Measurements from ENCODE around the gene ACTN1.

ACTN1 gene

DNA sequence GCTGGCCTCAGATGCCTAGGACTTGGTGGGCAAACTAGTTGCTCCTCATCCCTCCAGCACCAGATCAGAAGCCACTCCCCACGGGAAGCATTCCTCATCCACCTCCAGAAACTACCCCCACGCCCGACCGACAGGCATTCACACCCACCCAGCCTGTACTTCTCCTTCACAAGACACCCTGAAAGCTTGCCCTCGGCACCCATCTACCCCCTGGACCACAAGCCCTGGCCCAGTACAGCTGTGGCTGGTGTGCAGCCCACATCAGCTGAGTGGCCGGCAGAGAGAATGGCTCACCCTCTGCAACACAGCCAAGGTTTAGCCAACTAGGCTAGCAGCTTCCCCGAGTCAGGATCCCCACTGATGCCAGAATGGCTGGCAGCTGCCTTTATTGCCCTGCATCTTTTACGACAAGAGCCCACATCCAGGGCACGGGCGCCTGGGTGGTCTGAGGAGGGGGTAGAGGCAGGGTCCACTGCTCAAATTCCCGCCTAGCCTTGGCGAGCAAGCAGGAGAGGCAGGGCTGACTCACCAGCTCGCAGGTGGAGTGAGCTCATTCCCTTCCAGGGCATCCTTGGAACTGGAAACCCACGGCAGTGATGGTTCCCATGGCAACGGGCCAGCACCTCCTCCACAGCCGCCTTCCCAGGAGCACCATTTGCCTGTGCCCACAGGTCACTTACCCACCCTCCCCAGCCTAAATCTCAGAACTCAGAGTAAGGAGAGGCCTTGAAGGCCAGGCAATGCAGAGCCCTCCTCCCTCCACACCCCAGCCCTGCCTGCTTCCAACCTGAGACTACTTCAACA lies 17.1 kb downstream of the ACTN1 start:
- Histone ChIP-seq H3K27me3 (ENCODE audit: insufficient read depth, insufficient read length) (no peaks in the 10 kb centered on the region), H3K36me3 (ENCODE audit: insufficient read depth, insufficient read length, low read length) (peaks cover 78% of the 10 kb centered on the region), H3K4me1 (ENCODE audit: insufficient read depth, insufficient read length) (peaks cover 9% of the 10 kb centered on the region), H3K9ac (ENCODE audit: insufficient read length, low read depth) (no peak overlapping the region), H3K9me3 (ENCODE audit: insufficient read depth, low read length) (no peaks in the 10 kb centered on the region), H3K4me3 (ENCODE audit: insufficient read length, low read depth) (no peak overlapping the region)
- DNase-seq (ENCODE audit: low read depth, low spot score): no peak
- no peak for TF ChIP-seq SUZ12 (IDR thresholded peaks at IDR 0.05; ENCODE audit: extremely low read depth, insufficient read depth, insufficient read length)
- TF ChIP-seq ZNF274 (IDR thresholded peaks at IDR 0.05; ENCODE audit: low read depth, low read length): no peak
- TF ChIP-seq YY1 (IDR thresholded peaks at IDR 0.05; ENCODE audit: insufficient read depth, insufficient read length): no peak

- DNase-seq (ENCODE audit: low read depth, low spot score): no peak
- TF ChIP-seq ZNF274 (IDR thresholded peaks at IDR 0.05; ENCODE audit: low read depth, low read length) (no peak), SUZ12 (IDR thresholded peaks at IDR 0.05; ENCODE audit: extremely low read depth, insufficient read depth, insufficient read length) (no peak), YY1 (IDR thresholded peaks at IDR 0.05; ENCODE audit: insufficient read depth, insufficient read length) (no peak)
- Histone ChIP-seq H3K27me3 (ENCODE audit: insufficient read depth, insufficient read length) (no peaks in the 10 kb centered on the region), H3K36me3 (ENCODE audit: insufficient read depth, insufficient read length, low read length) (peaks cover 78% of the 10 kb centered on the region), H3K9ac (ENCODE audit: insufficient read length, low read depth) (no peak overlapping the region), H3K4me1 (ENCODE audit: insufficient read depth, insufficient read length) (peaks cover 9% of the 10 kb centered on the region), H3K9me3 (ENCODE audit: insufficient read depth, low read length) (no peaks in the 10 kb centered on the region), H3K4me3 (ENCODE audit: insufficient read length, low read depth) (no peak overlapping the region)
Measured at GRCh38 chr14:68961361-68961760, 17.7 kb downstream of the ACTN1 start.

DNA sequence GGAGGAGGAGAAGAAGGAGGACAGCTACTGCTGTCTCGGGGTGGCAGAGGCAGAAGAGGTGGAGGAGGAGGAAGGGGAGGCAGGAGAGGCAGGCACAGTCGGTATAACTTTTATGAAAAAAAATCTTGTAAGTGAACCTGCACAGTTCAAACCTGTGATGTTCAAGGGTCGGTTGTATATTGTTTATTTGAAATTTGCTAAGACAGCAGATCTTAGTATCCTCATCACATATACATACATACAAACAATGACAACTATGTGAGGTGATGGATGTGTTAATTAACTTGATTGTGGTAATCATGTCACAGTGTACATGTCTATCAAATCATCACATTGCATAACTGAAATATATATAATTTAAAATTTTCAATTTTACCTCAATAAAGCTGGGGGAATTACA lies 19.0 kb downstream of the ACTN1 start:
- peaks cover 79% of the 10 kb centered on the region for H3K36me3 ChIP-seq (ENCODE audit: insufficient read depth, insufficient read length, low read length)

GRCh38 chr14:68959035-68959434 lies 20.1 kb downstream of the ACTN1 start:
- TF ChIP-seq YY1 (IDR thresholded peaks at IDR 0.05; ENCODE audit: insufficient read depth, insufficient read length) (no peak), ZNF274 (IDR thresholded peaks at IDR 0.05; ENCODE audit: low read depth, low read length) (no peak), SUZ12 (IDR thresholded peaks at IDR 0.05; ENCODE audit: extremely low read depth, insufficient read depth, insufficient read length) (no peak)
- Histone ChIP-seq H3K4me3 (ENCODE audit: insufficient read length, low read depth) (no peak overlapping the region), H3K9ac (ENCODE audit: insufficient read length, low read depth) (no peak overlapping the region), H3K4me1 (ENCODE audit: insufficient read depth, insufficient read length) (peaks cover 6% of the 10 kb centered on the region), H3K9me3 (ENCODE audit: insufficient read depth, low read length) (no peaks in the 10 kb centered on the region), H3K36me3 (ENCODE audit: insufficient read depth, insufficient read length, low read length) (peaks cover 71% of the 10 kb centered on the region), H3K27me3 (ENCODE audit: insufficient read depth, insufficient read length) (no peaks in the 10 kb centered on the region)
- DNase-seq (ENCODE audit: low read depth, low spot score): no peak

More for the DNA sequence above, 19.0 kb downstream of the ACTN1 start:
- TF ChIP-seq ZNF274 (IDR thresholded peaks at IDR 0.05; ENCODE audit: low read depth, low read length): no peak
- TF ChIP-seq SUZ12 (IDR thresholded peaks at IDR 0.05; ENCODE audit: extremely low read depth, insufficient read depth, insufficient read length): no peak
- TF ChIP-seq YY1 (IDR thresholded peaks at IDR 0.05; ENCODE audit: insufficient read depth, insufficient read length): no peak
- Histone ChIP-seq H3K9me3 (ENCODE audit: insufficient read depth, low read length) (no peaks in the 10 kb centered on the region), H3K4me3 (ENCODE audit: insufficient read length, low read depth) (no peak overlapping the region), H3K9ac (ENCODE audit: insufficient read length, low read depth) (no peak overlapping the region), H3K27me3 (ENCODE audit: insufficient read depth, insufficient read length) (no peaks in the 10 kb centered on the region), H3K4me1 (ENCODE audit: insufficient read depth, insufficient read length) (peaks cover 11% of the 10 kb centered on the region)
- no peak for DNase-seq (ENCODE audit: low read depth, low spot score)

DNA sequence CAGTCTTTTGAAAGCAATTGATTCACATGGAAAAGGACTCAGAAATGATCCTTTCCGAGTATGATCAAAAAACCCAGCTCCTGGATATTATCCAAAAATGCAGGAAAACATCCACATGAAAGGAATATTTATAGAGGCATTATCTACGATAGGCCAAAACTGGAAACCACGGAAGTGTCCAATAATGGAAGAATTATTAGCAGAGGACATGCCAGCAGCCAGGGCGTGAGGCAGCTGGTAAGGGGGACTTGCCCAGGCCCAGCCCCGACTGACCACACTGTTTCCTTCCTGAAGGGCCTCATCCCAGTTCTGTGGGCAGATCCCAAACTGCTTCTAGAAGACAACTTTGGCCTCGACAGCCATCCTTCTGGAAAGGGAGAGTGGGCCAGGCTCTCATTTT lies 20.5 kb downstream of the ACTN1 start:
- Histone ChIP-seq H3K9me3 (ENCODE audit: insufficient read depth, low read length) (no peaks in the 10 kb centered on the region), H3K4me1 (ENCODE audit: insufficient read depth, insufficient read length) (peaks cover 6% of the 10 kb centered on the region), H3K9ac (ENCODE audit: insufficient read length, low read depth) (no peak overlapping the region), H3K27me3 (ENCODE audit: insufficient read depth, insufficient read length) (no peaks in the 10 kb centered on the region), H3K4me3 (ENCODE audit: insufficient read length, low read depth) (no peak overlapping the region), H3K36me3 (ENCODE audit: insufficient read depth, insufficient read length, low read length) (peaks cover 66% of the 10 kb centered on the region)
- TF ChIP-seq YY1 (IDR thresholded peaks at IDR 0.05; ENCODE audit: insufficient read depth, insufficient read length) (no peak), ZNF274 (IDR thresholded peaks at IDR 0.05; ENCODE audit: low read depth, low read length) (no peak), SUZ12 (IDR thresholded peaks at IDR 0.05; ENCODE audit: extremely low read depth, insufficient read depth, insufficient read length) (no peak)
- no peak for DNase-seq (ENCODE audit: low read depth, low spot score)

- peaks cover 64% of the 10 kb centered on the region for H3K36me3 ChIP-seq (ENCODE audit: insufficient read depth, insufficient read length, low read length)
- H3K9me3 ChIP-seq (ENCODE audit: insufficient read depth, low read length): no peaks in the 10 kb centered on the region
- TF ChIP-seq YY1 (IDR thresholded peaks at IDR 0.05; ENCODE audit: insufficient read depth, insufficient read length) (no peak), SUZ12 (IDR thresholded peaks at IDR 0.05; ENCODE audit: extremely low read depth, insufficient read depth, insufficient read length) (no peak), ZNF274 (IDR thresholded peaks at IDR 0.05; ENCODE audit: low read depth, low read length) (no peak)
- H3K27me3 ChIP-seq (ENCODE audit: insufficient read depth, insufficient read length): no peaks in the 10 kb centered on the region
- no peak for DNase-seq (ENCODE audit: low read depth, low spot score)
- peaks cover 11% of the 10 kb centered on the region for H3K4me1 ChIP-seq (ENCODE audit: insufficient read depth, insufficient read length)
- no peak overlapping the region for H3K9ac ChIP-seq (ENCODE audit: insufficient read length, low read depth)
- no peak overlapping the region for H3K4me3 ChIP-seq (ENCODE audit: insufficient read length, low read depth)
Measured at GRCh38 chr14:68957775-68958174, 21.3 kb downstream of the ACTN1 start.

DNA sequence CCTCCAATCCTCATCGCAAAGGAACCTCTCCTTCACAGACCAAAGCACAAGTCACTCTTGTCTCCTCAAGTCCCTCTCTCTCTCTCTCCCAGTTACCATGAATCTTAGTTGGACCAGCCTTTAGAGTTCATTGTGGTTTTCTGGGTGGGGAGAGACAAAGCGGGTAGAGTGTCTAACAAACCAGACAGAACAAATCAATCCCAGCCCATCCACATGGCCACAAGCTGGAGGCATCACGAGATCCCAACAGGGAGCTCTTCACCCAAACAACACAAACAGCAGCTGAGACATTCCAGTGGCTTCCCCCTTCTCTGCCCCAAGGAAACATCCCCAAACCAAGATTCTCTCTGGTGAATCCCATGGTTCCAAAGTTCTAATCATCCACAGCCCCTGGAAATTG lies 22.4 kb downstream of the ACTN1 start:
- peaks cover 15% of the 10 kb centered on the region for H3K4me1 ChIP-seq (ENCODE audit: insufficient read depth, insufficient read length)
- no peaks in the 10 kb centered on the region for H3K9me3 ChIP-seq (ENCODE audit: insufficient read depth, low read length)
- DNase-seq (ENCODE audit: low read depth, low spot score): no peak
- H3K9ac ChIP-seq (ENCODE audit: insufficient read length, low read depth): no peak overlapping the region
- H3K27me3 ChIP-seq (ENCODE audit: insufficient read depth, insufficient read length): no peaks in the 10 kb centered on the region
- no peak for TF ChIP-seq YY1 (IDR thresholded peaks at IDR 0.05; ENCODE audit: insufficient read depth, insufficient read length)
- no peak for TF ChIP-seq SUZ12 (IDR thresholded peaks at IDR 0.05; ENCODE audit: extremely low read depth, insufficient read depth, insufficient read length)
- no peak for TF ChIP-seq ZNF274 (IDR thresholded peaks at IDR 0.05; ENCODE audit: low read depth, low read length)
- no peak overlapping the region for H3K4me3 ChIP-seq (ENCODE audit: insufficient read length, low read depth)
- H3K36me3 ChIP-seq (ENCODE audit: insufficient read depth, insufficient read length, low read length): peaks cover 62% of the 10 kb centered on the region

All from NT2/D1 (cell line).